Limb (tissue), 2 donors: ENCODE results near the gene MED14.

Source experiments
- DNase-seq, 2 donors: peaks; one replicate each; pipeline ENCODE4 v3.0.0-alpha.2; 2016; ENCODE audit errors: extremely low spot score in 2 of 2

The MED14 gene

DNA sequence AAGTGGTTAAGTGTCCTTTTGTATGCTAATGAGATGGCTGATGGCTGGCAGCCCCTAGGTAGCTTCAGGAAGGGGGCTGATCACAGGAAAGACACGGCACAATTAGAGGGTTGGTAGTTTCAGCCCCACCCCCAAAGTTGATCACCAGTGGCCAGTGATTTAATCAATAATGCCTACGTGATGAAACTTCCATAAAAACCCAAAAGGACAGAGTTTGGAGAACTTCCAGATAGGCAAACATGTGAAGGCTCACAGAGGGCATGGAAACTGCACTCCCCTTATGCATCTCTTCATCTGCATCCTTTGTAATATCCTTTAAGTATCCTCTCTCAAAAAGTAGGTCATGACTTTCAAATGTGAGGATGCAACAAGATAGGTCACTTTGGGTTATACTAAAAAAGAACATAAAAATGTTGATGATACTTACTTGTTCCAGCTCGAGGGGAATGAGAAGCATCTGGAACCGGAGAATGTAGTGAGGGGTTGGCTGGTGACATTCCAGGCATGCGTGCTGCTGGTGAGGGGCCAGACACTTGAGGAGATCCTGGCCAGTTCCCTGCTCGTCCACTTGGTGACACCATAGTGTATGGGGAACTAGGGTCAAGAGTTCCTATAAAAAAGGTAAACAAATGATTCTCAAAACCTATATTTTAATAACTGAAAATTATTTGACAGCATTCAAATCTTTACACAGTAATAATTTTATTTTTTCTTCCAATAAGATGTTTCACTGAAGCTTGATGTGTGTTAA lies 71.3 kb downstream of the MED14 start:
- DNase-seq = no peak

- no peak for DNase-seq
Observed at GRCh38 chrX:40663078-40663740, 72.1 kb downstream of the MED14 start.

GRCh38 chrX:40661489-40661888 lies 73.9 kb downstream of the MED14 start:
- no peak for DNase-seq

DNA sequence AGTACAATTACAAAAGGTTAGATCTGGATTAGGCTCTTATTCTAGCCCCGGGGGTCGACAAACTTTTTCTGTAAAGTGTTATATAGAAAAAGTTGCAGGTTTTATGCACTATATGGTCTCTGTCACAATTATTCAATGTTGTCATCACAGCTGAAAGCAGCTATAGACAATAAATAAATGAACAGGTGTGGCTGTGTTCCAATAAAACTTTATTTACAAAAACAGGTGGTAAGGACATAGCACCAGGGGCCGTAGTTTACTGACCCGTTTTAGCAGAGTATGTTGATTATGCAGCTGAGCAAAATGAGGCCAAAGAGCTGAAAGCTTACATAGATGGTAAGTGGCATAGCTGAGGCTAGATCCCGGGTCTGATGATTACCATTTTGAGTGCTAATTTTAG lies 75.0 kb downstream of the MED14 start:
- DNase-seq = no peak

- no peak for DNase-seq
Observed at GRCh38 chrX:40653535-40653934, 81.8 kb downstream of the MED14 start.

DNA sequence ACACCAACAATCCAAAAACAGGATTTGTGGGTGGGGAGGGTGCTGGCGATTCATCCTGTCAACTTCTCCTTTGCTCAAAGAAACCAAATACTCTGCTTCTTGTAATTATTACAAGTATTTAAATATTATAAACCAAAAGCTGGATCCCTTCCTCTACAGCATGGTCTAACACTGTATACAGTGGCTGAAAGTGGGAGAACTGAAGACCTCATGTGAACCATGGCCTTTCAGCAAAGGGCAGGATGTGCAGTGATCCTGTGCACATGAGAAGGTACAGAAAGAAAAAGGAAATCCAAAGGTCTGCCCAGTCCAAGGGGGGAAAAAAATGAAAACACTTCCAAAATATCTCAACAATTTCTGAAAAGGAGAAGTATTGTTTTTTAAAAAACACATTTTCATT lies 82.7 kb downstream of the MED14 start:
- no peak for DNase-seq

DNA sequence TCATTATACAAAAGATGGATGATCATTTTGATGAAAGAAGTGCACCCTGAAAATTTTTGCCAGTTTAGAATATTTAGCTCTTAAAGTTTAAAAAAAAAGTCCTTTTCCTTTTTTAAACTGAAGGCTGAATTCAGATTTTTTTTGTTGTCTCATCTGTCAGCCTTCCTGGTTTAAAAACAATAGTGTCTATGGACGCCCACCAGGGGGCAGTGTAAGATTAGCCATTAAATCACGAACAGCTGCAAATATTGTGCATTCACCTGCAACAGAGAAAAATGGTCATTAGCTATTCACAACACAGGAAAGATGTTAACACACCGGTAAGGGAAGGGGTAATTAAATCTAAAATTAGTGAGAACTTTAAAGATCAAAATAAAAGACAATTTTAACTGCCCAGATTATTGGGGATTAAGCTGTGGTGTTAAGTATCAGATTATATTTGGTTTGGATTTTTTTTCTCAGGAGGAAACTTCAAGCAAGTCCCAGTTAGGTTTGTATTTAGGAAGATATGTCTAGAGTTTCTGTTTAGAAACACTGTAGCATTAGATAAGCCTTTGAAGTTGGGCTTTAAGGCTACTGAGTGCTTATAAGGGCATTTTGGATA lies 83.6 kb downstream of the MED14 start:
- peak; percentile 51 to 73 for DNase-seq

GRCh38 chrX:40647307-40648197 lies 87.8 kb downstream of the MED14 start, which contains the start of gene CXorf38:
Gene CXorf38, minus strand, starts transcription at chrX:40647561. Its CDS starts 41 bp downstream, at chrX:40647520.
- DNase-seq = peak; percentile 84 to 95

DNA sequence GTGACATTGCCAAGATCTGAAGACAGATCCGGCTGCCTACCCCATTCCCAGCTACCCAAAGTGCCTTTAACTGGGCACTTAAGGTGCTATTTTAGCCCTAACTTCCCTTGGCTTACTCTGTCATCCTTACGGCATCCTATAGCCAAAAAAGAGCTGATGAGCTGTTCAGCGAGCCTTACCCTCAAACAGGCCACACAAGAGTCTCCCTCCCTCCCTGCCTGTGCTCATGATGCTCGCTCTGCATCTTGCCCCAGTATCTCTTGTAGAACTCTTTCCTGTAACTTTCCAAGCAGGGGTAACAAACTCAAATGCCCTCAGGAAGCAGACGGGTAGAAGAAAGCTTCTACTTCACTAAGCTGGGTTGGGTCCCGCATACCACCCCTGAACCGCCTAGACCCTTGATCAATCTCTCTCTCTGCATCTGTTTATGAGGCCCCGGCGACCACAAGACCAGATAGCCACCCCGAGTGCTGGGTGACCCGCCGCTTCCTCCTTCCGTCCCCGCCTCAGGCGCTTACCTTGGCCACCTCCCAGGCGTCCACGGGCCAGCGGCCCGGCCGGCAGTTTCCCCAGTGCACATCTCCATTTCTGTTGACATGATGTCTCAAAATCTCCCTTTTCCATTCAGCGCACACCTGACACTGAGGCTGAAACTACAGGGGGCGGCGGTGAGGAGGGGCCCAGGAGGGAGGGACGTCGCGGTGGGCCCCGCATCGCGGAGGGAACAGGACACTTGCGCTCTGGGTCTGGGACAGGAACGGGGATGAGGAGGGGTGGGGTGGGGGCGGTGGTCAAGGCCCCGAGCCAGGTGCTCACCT lies 88.6 kb downstream of the MED14 start:
- no peak for DNase-seq

DNA sequence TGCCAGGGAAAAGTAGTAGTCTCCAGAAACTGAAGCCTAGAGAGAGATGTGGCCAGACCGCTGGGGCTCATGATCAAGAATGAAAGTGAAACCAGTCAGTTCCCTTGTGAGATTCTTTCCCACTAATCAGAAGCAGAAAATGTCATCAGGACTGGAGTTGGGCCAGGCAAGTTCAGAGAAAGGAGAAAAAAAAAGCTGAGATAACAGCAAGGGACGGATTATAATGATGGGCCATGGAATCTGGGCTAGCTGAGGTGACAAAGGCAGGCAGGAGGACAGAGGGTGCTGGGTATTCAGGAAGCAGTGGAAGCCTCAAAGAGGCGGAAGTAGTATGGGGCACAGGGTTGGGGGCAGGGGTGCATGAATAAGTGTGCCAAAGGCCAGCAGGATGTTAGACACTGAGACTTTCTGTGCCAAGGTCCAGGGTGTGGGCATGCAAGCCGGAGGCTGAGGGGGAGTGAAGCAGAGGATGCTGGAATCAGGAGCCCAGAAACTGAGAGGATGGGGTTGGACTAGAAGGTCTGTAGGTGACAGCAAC lies 90.5 kb downstream of the MED14 start:
- peak in 1 of 2 donors; percentile 10 for DNase-seq

DNA sequence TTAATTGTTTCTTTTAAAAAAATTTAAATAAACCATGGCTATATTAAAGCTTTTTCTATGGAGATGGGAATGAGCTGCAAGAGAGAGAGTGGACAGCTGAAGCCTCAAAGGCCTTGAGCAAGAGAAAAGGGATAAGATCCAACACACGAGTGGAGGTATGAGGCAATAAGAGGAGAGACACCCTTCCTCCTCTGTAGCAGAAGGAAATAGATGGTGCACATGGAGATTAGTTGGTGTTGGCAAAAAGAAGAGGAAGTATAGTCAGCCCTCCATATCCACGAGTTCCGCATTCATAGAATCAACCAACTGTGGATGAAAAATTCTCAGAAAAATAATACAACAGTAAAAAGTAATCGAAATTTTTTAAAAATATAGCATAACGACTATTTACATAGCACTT lies 91.2 kb downstream of the MED14 start:
- no peak for DNase-seq

DNA sequence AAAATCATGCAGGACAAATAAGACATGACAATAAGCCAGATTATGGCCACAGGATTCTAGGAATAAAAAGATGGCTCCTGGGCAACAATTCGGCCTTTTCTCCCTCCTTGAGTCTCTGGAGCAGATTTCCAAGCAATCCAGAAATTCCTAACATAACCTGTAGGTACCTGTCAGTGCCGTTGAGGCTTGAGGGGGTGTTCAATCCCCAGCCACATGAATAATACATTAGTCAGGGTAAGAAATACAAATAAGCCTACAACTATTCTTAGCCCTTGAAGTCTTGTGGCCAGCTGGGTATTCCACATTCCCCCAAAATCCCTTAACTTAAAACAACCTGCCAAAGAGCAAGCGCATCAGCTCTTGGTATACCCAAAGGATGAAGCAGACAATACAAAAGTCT lies 97.7 kb downstream of the MED14 start:
- DNase-seq = no peak

DNA sequence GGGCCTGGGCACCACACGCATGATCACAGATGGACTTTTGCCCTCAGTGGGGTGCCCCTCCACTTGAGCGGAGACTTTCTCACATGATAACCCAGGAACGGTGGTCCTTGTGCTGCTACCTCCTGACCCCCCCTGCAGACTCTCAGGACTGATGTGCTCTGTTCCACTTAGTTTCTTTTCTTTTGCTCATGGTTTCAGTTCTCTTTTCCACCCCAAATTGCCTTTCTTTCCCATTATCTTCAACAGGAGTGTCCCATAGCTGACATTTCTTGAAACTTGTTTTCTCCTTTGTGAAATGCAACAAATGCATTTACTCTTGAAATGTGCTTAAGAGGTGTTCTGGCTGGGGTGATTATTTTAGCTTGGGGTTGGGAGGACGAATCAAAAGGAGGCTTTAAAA lies 103.1 kb downstream of the MED14 start:
- no peak for DNase-seq

DNA sequence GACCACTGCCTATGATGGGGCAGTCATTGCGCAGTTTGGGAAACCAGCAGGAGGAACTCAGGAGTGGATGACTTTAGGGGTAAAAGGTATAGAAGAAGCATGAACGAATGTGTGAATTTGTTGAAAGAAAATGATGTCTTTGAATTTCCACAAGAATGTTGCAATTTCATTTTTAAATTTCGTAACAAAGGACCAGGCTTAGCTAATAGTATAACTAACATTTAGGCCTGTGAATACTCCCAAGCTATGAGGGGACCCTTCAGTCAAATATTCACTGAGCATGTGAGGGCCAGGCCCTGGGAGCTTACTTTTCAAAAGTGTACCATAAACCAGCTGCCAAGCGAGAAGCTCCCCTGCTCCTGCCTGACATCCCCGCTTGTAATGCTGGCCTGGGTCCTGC lies 106.8 kb downstream of the MED14 start:
- DNase-seq = no peak

- no peak for DNase-seq
Observed at GRCh38 chrX:40625294-40625693, 110.0 kb downstream of the MED14 start.

GRCh38 chrX:40623665-40624064 lies 111.7 kb downstream of the MED14 start:
- DNase-seq = no peak

- no peak for DNase-seq
Observed at GRCh38 chrX:40623139-40623536, 112.2 kb downstream of the MED14 start, which contains the start of gene MPC1L. Gene MPC1L, plus strand, starts transcription at chrX:40623428. Its CDS starts 138 bp downstream, at chrX:40623566.

- no peak for DNase-seq
Observed at GRCh38 chrX:40622479-40623138, 112.7 kb downstream of the MED14 start.

DNA sequence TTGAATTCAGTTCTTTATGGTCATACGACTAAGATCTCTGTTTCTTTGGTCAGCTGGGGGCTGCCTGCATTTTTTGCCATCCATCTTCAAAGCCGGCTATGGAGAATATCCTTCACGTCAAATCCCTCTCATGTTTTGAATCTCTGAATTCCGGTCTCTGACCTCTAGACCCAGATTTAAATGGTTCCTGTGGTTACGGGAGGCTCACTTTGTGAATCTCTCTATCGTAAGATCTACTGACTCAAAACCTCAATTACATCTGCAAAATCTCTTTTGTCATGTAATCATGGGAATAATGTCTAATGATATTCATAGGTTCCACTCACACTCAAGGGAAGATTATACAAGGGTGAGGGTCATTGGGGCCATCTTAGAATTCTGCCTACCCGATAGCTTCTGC lies 117.8 kb downstream of the MED14 start:
- no peak for DNase-seq

GRCh38 chrX:40615976-40616375 lies 119.4 kb downstream of the MED14 start:
- DNase-seq = no peak
